H9 (cell line): ENCODE data around the gene WSCD2. TPM values are rescaled to one million over a fixed set of nuclear protein-coding genes. Genes with fewer than 3 reads are reported as not detected.

ENCODE experiments used
- DNase-seq: peaks from one replicate; pipeline ENCODE4 v3.0.0-alpha.2; 2017
- H2AFZ ChIP-seq: one replicate; pipeline ENCODE4 v1.6.1; 2013; ENCODE audit warnings: mild to moderate bottlenecking, low read length, control low read depth, moderate library complexity
- H2AK5ac ChIP-seq: 2 replicates; pipeline ENCODE4 v1.6.1; 2013; ENCODE audit warnings: low read length, control low read depth, mixed read lengths; ENCODE audit not compliant: insufficient read length
- H2BK120ac ChIP-seq: one replicate; pipeline ENCODE4 v1.6.1; 2013; ENCODE audit warnings: low read depth, mild to moderate bottlenecking, low read length, control low read depth, inconsistent platforms; ENCODE audit not compliant: poor library complexity, severe bottlenecking
- H2BK12ac ChIP-seq: 2 replicates; pipeline ENCODE4 v1.6.1; 2013; ENCODE audit warnings: low read length, control low read depth, mixed read lengths, low read depth; ENCODE audit not compliant: insufficient read length
- H2BK15ac ChIP-seq: 2 replicates; pipeline ENCODE4 v1.6.1; 2013; ENCODE audit warnings: low read depth, low read length, control low read depth
- H2BK20ac ChIP-seq: one replicate; pipeline ENCODE4 v1.6.1; 2013; ENCODE audit warnings: low read depth, mild to moderate bottlenecking, low read length, control low read depth, inconsistent platforms; ENCODE audit not compliant: poor library complexity, severe bottlenecking
- H2BK5ac ChIP-seq: 2 replicates; pipeline ENCODE4 v1.6.1; 2013; ENCODE audit warnings: low read length, control low read depth, mixed read lengths; ENCODE audit not compliant: insufficient read length
- H3K14ac ChIP-seq: 2 replicates; pipeline ENCODE4 v1.6.1; 2013; ENCODE audit warnings: low read length, control low read depth; ENCODE audit not compliant: insufficient read depth
- H3K18ac ChIP-seq: 2 replicates; pipeline ENCODE4 v1.6.1; 2013; ENCODE audit warnings: low read depth, mild to moderate bottlenecking, mixed read lengths, low read length, control low read depth; ENCODE audit not compliant: insufficient read length
- H3K23ac ChIP-seq: 2 replicates; pipeline ENCODE4 v1.6.1; 2013; ENCODE audit warnings: low read length, control low read depth, mixed read lengths, low read depth; ENCODE audit not compliant: insufficient read length
- H3K23me2 ChIP-seq: 2 replicates; pipeline ENCODE4 v1.6.1; 2013; ENCODE audit warnings: low read depth, mild to moderate bottlenecking, mixed read lengths, low read length, control low read depth; ENCODE audit not compliant: insufficient read length, poor library complexity, severe bottlenecking
- H3K27ac ChIP-seq: 2 replicates; pipeline ENCODE4 v1.5.1; 2013; ENCODE audit warnings: low read length, control low read depth, mixed read lengths, low read depth; ENCODE audit not compliant: insufficient read length
- H3K27me3 ChIP-seq: 2 replicates; pipeline ENCODE4 v1.6.1; 2013; ENCODE audit warnings: low read length, control low read depth, inconsistent platforms; ENCODE audit not compliant: insufficient read depth
- H3K4ac ChIP-seq: 2 replicates; pipeline ENCODE4 v1.6.1; 2013; ENCODE audit warnings: low read depth, mild to moderate bottlenecking, control low read depth, inconsistent platforms, low read length, moderate library complexity
- H3K4me1 ChIP-seq: 2 replicates; pipeline ENCODE4 v1.6.1; 2013; ENCODE audit warnings: low read length, control low read depth, inconsistent platforms; ENCODE audit not compliant: insufficient read depth
- H3K4me2 ChIP-seq: 2 replicates; pipeline ENCODE4 v1.6.1; 2013; ENCODE audit warnings: low read length, control low read depth, mixed read lengths; ENCODE audit not compliant: insufficient read length, insufficient read depth
- H3K56ac ChIP-seq: 2 replicates; pipeline ENCODE4 v1.6.1; 2013; ENCODE audit warnings: low read depth, mild to moderate bottlenecking, mixed read lengths, low read length, control low read depth; ENCODE audit not compliant: insufficient read length
- H3K79me1 ChIP-seq: 2 replicates; pipeline ENCODE4 v1.6.1; 2013; ENCODE audit warnings: low read depth, mild to moderate bottlenecking, moderate library complexity, low read length, control low read depth, inconsistent platforms; ENCODE audit not compliant: insufficient read depth, poor library complexity, severe bottlenecking
- H3K79me2 ChIP-seq: 2 replicates; pipeline ENCODE4 v1.6.1; 2013; ENCODE audit warnings: low read length, control low read depth, inconsistent platforms; ENCODE audit not compliant: insufficient read depth
- H3K9ac ChIP-seq: 2 replicates; pipeline ENCODE4 v1.6.1; 2013; ENCODE audit warnings: low read length, control low read depth, mixed read lengths; ENCODE audit not compliant: insufficient read length; ENCODE audit errors: extremely low read depth
- H3K9me3 ChIP-seq: one replicate; pipeline ENCODE4 v1.6.1; 2013; ENCODE audit warnings: low read depth, low read length, inconsistent platforms; ENCODE audit not compliant: control insufficient read depth
- H3T11ph ChIP-seq: one replicate; pipeline ENCODE4 v1.6.1; 2013; ENCODE audit warnings: mild to moderate bottlenecking, low read length, control low read depth, inconsistent platforms
- H4K20me1 ChIP-seq: one replicate; pipeline ENCODE4 v1.6.1; 2013; ENCODE audit not compliant: control insufficient read depth, insufficient read length, insufficient read depth
- H4K5ac ChIP-seq: 2 replicates; pipeline ENCODE4 v1.6.1; 2013; ENCODE audit warnings: low read depth, mild to moderate bottlenecking, mixed read lengths, low read length, control low read depth; ENCODE audit not compliant: insufficient read length
- H4K8ac ChIP-seq: replicated peaks from 2 replicates; pipeline ENCODE4 v1.6.1; 2013; ENCODE audit warnings: low read length, control low read depth, mixed read lengths, low read depth; ENCODE audit not compliant: insufficient read length
- H4K91ac ChIP-seq: 2 replicates; pipeline ENCODE4 v1.6.1; 2013; ENCODE audit warnings: low read depth, mild to moderate bottlenecking, moderate library complexity, mixed read lengths, low read length, control low read depth; ENCODE audit not compliant: insufficient read length
- H3K27ac Mint-ChIP-seq, 3 experiments: 2 replicates in 2 of 3; 3 replicates in 1 of 3; pipeline ENCODE4 v1.8.0; 2020 to 2021; ENCODE audit warnings: mixed read lengths in 3 of 3, mild to moderate bottlenecking in 1 of 3, moderate library complexity in 1 of 3
- H3K27me3 Mint-ChIP-seq: 2 replicates; pipeline ENCODE4 v1.8.0; 2021; ENCODE audit warnings: low read depth, mild to moderate bottlenecking, moderate library complexity, mixed read lengths
- H3K36me3 Mint-ChIP-seq, 3 experiments: 2 replicates in 2 of 3; 3 replicates in 1 of 3; pipeline ENCODE4 v1.8.0; 2020 to 2021; ENCODE audit warnings: low read depth in 3 of 3, mixed read lengths in 3 of 3; ENCODE audit not compliant: insufficient read depth in 1 of 3
- H3K4me1 Mint-ChIP-seq, 2 experiments: 2 replicates each; pipeline ENCODE4 v1.8.0; 2020; ENCODE audit warnings: mixed read lengths in 2 of 2
- H3K4me3 Mint-ChIP-seq, 2 experiments: 2 replicates in 1 of 2; 3 replicates in 1 of 2; pipeline ENCODE4 v1.8.0; 2020 to 2021; ENCODE audit warnings: mild to moderate bottlenecking in 2 of 2, mixed read lengths in 2 of 2, moderate library complexity in 1 of 2
- H3K9me3 Mint-ChIP-seq, 2 experiments: 2 replicates in 1 of 2; 3 replicates in 1 of 2; pipeline ENCODE4 v1.8.0; 2020; ENCODE audit warnings: mild to moderate bottlenecking in 2 of 2, mixed read lengths in 2 of 2, moderate library complexity in 1 of 2
- total RNA-seq: library from RNA; stranded (reverse); gene quantifications from 2 replicates; pipeline ENCODE4 v1.2.1, GENCODE V29; 2021
- TF ChIP-seq, protein P1 (sequence below): fragments of 200-600 bp; sonication (generic); conservative IDR thresholded peaks from 3 replicates; pipeline ENCODE4 v1.8.0; 2021; ENCODE audit warnings: antibody characterized with exemption, mild to moderate bottlenecking

Gene WSCD2
- total RNA-seq, 1 experiment from 2014 or later = 0.92 TPM

DNA sequence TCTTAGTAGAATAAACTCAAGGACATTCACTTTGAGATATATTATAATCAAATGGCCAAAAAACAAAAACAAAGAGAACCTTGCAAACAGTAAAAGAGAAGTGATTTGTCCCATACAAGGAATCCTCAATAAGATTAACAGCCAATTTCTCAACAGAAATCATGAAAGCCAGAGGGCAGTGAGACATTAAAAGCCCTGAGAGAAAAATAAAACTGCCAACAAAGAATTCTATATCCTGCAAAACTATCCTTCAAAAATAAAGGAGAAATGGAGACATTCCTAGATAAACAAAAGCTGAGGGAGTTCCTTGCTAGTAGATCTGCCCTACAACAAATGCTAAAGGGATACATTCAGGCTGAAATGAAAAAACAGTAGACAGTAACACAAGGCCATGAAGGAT is 131.9 kb downstream of the WSCD2 start:
- H3K9me3 ChIP-seq = peaks cover 6% of the 10 kb centered on the region
- H3K23ac ChIP-seq = no peak overlapping the region
- no peak overlapping the region for H4K8ac ChIP-seq
- H3K14ac ChIP-seq = no peak overlapping the region
- Mint-ChIP-seq H3K4me1 (peaks cover 13 to 15% of the 10 kb centered on the region in 2 experiments), H3K27ac (no peak overlapping the region), H3K4me3 (no peak overlapping the region), H3K27me3 (peaks cover 9% of the 10 kb centered on the region), H3K9me3 (peaks cover 23 to 37% of the 10 kb centered on the region in 2 experiments), H3K36me3 (peaks cover 8 to 28% (median 15%) of the 10 kb centered on the region in 3 experiments)
- no peak overlapping the region for H2BK20ac ChIP-seq
- no peak overlapping the region for H2BK12ac ChIP-seq
- no peaks in the 10 kb centered on the region for H3K79me1 ChIP-seq
- no peak overlapping the region for H2AK5ac ChIP-seq
- H3K79me2 ChIP-seq = no peaks in the 10 kb centered on the region
- H4K20me1 ChIP-seq = no peaks in the 10 kb centered on the region
- no peak overlapping the region for H2AFZ ChIP-seq
- H3K56ac ChIP-seq = no peak overlapping the region
- no peak overlapping the region for H3T11ph ChIP-seq
- no peak for DNase-seq
- TF ChIP-seq, protein P1, sequence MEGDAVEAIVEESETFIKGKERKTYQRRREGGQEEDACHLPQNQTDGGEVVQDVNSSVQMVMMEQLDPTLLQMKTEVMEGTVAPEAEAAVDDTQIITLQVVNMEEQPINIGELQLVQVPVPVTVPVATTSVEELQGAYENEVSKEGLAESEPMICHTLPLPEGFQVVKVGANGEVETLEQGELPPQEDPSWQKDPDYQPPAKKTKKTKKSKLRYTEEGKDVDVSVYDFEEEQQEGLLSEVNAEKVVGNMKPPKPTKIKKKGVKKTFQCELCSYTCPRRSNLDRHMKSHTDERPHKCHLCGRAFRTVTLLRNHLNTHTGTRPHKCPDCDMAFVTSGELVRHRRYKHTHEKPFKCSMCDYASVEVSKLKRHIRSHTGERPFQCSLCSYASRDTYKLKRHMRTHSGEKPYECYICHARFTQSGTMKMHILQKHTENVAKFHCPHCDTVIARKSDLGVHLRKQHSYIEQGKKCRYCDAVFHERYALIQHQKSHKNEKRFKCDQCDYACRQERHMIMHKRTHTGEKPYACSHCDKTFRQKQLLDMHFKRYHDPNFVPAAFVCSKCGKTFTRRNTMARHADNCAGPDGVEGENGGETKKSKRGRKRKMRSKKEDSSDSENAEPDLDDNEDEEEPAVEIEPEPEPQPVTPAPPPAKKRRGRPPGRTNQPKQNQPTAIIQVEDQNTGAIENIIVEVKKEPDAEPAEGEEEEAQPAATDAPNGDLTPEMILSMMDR = no peak
- no peak overlapping the region for H3K9ac ChIP-seq
- H3K4ac ChIP-seq = no peak overlapping the region
- no peaks in the 10 kb centered on the region for H3K27me3 ChIP-seq
- H4K91ac ChIP-seq = no peak overlapping the region
- H3K4me2 ChIP-seq = no peak overlapping the region
- H2BK120ac ChIP-seq = no peak overlapping the region
- no peaks in the 10 kb centered on the region for H3K4me1 ChIP-seq
- H2BK5ac ChIP-seq = no peak overlapping the region
- no peaks in the 10 kb centered on the region for H3K23me2 ChIP-seq
- no peak overlapping the region for H2BK15ac ChIP-seq
- H3K18ac ChIP-seq = no peak overlapping the region
- no peak overlapping the region for H4K5ac ChIP-seq
- H3K27ac ChIP-seq = no peak overlapping the region
